ENCODE results near the gene TEX14. TPM values are rescaled to one million over a fixed set of nuclear protein-coding genes. Genes with fewer than 3 reads are reported as not detected.
"Not testable (repeated sequence)": the region's sequence is repeated elsewhere in the genome, so short reads cannot be mapped to it uniquely, and the experiment has no call there.

TEX14 gene
- total RNA-seq, 1 donor from 2014 or later = 0.15 TPM

GRCh38 chr17:58615768-58616659 is 75.8 kb downstream of the TEX14 start:
- no peak for DNase-seq
- intact Hi-C loops (cut with micrococcal nuclease) = no loop called here
- ATAC-seq = no peak

- DNase-seq (no peak), ATAC-seq (no peak)
- intact Hi-C loops (cut with micrococcal nuclease) = no loop called here
Measured at GRCh38 chr17:58614859-58615459, 76.9 kb downstream of the TEX14 start.

GRCh38 chr17:58611331-58611730 is 80.5 kb downstream of the TEX14 start:
- DNase-seq = no peak
- no peak for ATAC-seq
- intact Hi-C loops (cut with micrococcal nuclease) = no loop called here

- ATAC-seq (peak; percentile 76), DNase-seq (no peak)
- intact Hi-C loops (cut with micrococcal nuclease) = no loop called here
Measured at GRCh38 chr17:58606934-58607333, 84.9 kb downstream of the TEX14 start.

GRCh38 chr17:58605986-58606385 is 85.9 kb downstream of the TEX14 start:
- intact Hi-C loops (cut with micrococcal nuclease) = no loop called here
- no peak for ATAC-seq

DNA sequence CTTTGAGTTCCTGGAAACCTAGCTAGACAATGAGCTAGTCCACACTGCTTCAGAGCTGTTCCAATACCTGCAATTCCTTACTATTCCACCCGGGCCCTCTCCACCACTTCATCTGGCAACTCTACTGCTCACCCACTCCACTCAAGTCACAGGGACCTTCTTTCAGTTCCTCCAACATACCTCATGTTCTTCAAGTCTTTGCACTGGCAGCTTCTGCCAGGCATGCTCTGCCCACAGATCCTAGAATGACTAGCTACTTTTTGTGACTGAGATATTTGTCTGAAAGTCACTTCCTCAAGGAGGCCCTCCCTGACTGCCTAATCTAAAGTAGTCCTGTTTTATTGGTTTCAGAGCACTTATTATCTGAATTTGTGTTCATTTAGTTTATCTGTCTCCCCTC is 86.4 kb downstream of the TEX14 start:
- ATAC-seq (no peak), DNase-seq (no peak)
- intact Hi-C loops (cut with micrococcal nuclease) = no loop called here

More at GRCh38 chr17:58605986-58606385, 85.9 kb downstream of the TEX14 start:
- no peak for DNase-seq

- DNase-seq (no peak), ATAC-seq (no peak)
- intact Hi-C loops (cut with micrococcal nuclease) = no loop called here
Measured at GRCh38 chr17:58601976-58602375, 89.9 kb downstream of the TEX14 start.

GRCh38 chr17:58597371-58597770 is 94.5 kb downstream of the TEX14 start:
- DNase-seq (no peak), ATAC-seq (no peak)
- intact Hi-C loops (cut with micrococcal nuclease) = no loop called here

GRCh38 chr17:58595194-58595792 is 96.6 kb downstream of the TEX14 start:
- DNase-seq (no peak), ATAC-seq (no peak)
- intact Hi-C loops (cut with micrococcal nuclease) = no loop called here

- intact Hi-C loops (cut with micrococcal nuclease) = no loop called here
- ATAC-seq = no peak
- no peak for DNase-seq
Measured at GRCh38 chr17:58593123-58593522, 98.7 kb downstream of the TEX14 start.

- no peak for ATAC-seq
- intact Hi-C loops (cut with micrococcal nuclease) = no loop called here
- DNase-seq = no peak
Measured at GRCh38 chr17:58591455-58591854, 100.4 kb downstream of the TEX14 start.

DNA sequence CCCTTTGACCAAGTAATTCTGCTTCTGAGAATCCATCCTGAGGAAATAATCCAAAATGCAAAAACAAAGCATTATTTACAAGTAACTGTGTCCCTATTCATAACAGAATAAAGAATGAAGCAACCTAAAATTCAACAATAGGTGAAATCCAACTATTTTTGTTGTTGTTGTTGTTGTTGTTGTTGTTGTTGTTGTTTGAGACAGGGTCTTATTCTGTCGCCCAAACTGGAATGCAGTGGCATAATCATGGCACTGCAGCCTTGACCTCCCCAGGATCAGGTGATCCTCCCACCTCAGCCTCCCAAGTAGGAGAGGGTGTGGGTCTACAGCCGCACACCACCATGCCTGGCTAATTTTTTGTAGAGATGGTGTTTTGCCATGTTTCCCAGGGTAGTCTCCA is 101.5 kb downstream of the TEX14 start:
- DNase-seq (no peak), ATAC-seq (no peak)
- intact Hi-C loops (cut with micrococcal nuclease) = no loop called here

DNA sequence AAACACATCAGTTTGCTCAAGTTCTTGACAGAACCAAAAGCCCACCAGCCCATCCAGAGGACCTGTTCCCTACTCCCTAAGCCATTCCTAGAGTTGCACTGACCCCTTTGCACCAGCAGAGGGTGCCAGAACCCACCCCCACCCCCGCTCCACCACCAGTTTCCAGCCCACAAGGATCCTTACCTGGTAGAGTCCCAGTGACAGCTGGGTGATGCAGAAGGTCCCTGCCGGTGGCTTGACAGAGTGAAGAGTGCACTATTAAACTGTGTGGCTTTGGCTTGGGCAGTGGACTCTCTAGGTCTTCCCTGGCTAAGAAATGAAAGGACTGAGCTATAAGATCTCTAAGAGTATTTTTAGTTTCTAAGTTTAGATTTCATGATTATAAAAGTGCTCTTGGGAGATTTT is 104.1 kb downstream of the TEX14 start:
- intact Hi-C loops (cut with micrococcal nuclease) = loop anchor here (5.0 kb wide), 1 partner anchor 420 kb away; no protein-coding TSS in a partner anchor
- ATAC-seq (peak; percentile 77), DNase-seq (peak; percentile 54)

GRCh38 chr17:58586009-58586644 is 105.7 kb downstream of the TEX14 start:
- intact Hi-C loops (cut with micrococcal nuclease) = loop anchor here (5.0 kb wide), 1 partner anchor 421 kb away; no protein-coding TSS in a partner anchor

GRCh38 chr17:58585554-58585953 is 106.3 kb downstream of the TEX14 start:
- ATAC-seq (no peak), DNase-seq (no peak)
- intact Hi-C loops (cut with micrococcal nuclease) = loop anchor here (5.0 kb wide), 1 partner anchor 422 kb away; no protein-coding TSS in a partner anchor

More at GRCh38 chr17:58586009-58586644, 105.7 kb downstream of the TEX14 start:
- DNase-seq (no peak), ATAC-seq (no peak)

DNA sequence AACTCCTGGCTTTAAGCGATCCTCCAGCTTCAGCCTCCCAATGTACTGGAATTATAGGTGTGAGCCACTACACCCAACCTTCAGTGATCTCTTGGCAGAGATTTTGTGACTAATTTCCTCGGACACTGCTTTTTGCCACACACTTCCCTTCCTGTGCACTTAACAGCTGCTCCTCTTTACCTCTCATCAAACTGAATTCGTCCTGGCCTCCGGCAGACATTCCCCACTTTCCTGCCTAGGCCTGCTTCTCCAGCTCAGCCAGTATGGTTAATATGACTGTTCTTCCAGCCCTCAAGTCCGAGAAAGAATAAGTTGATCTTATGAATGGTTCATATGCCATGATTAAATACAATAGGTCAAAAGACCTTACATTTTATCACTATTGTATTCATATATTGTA is 108.4 kb downstream of the TEX14 start:
- DNase-seq = no peak
- ATAC-seq = no peak
- intact Hi-C loops (cut with micrococcal nuclease) = no loop called here

- intact Hi-C loops (cut with micrococcal nuclease); ATAC-seq; DNase-seq: not testable (repeated sequence)
Measured at GRCh38 chr17:58582718-58583117, 109.1 kb downstream of the TEX14 start.

DNA sequence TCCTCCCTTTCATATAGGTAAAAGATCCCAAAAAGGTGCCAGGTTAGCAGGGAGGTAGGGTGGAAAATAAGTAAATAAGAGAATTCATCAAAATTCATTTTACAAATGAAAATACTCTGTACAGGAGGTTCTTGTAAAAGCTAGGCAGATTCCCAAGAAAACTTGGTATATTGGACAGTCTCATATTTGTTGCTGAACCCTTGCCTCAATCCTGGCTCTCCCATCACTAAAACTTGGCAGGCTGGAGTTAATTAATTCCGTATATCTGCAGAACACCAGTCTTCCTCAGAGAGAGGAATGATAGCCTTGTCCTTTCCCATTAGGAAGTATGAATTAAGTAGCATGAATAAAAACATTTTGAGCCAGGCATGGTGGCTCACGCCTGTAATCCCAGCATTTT is 111.2 kb downstream of the TEX14 start:
- no peak for ATAC-seq
- intact Hi-C loops (cut with micrococcal nuclease) = no loop called here
- no peak for DNase-seq

DNA sequence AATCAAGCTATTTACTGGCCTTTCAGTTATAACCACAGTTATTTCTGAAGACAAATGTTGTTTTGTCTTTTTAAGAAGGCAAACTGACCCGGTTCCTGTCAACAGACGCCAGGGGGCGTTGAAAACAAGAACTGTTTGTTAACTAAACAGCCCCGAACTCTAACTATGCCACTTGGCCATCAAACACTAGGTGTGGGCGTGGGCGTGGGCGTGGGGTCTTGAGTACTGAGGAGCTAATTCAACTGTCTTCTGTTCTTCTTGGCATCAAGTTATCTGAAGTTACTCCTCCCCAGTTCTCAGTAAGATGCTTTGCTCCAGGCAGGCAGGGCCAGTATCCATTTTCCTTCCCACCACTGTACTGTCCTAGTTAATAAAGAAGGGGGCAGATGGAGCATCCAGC is 114.1 kb downstream of the TEX14 start:
- intact Hi-C loops (cut with micrococcal nuclease) = no loop called here
- peak; percentile 62 for DNase-seq
- ATAC-seq = peak; percentile 46
